ENCODE measurements around the gene C2orf15. TPM values are rescaled to one million over a fixed set of nuclear protein-coding genes. Genes with fewer than 3 reads are reported as not detected.
A peak's percentile ranks its signal among the peaks of the same experiment; 100 is the strongest.

C2orf15 gene
- total and polyA plus RNA-seq, 9 of the 15 experiments (the other 6 are each of a cell fraction or from before 2014, with no cell fraction given): 0.04 to 0.27 (median 0.15) TPM; not detected in 1

DNA sequence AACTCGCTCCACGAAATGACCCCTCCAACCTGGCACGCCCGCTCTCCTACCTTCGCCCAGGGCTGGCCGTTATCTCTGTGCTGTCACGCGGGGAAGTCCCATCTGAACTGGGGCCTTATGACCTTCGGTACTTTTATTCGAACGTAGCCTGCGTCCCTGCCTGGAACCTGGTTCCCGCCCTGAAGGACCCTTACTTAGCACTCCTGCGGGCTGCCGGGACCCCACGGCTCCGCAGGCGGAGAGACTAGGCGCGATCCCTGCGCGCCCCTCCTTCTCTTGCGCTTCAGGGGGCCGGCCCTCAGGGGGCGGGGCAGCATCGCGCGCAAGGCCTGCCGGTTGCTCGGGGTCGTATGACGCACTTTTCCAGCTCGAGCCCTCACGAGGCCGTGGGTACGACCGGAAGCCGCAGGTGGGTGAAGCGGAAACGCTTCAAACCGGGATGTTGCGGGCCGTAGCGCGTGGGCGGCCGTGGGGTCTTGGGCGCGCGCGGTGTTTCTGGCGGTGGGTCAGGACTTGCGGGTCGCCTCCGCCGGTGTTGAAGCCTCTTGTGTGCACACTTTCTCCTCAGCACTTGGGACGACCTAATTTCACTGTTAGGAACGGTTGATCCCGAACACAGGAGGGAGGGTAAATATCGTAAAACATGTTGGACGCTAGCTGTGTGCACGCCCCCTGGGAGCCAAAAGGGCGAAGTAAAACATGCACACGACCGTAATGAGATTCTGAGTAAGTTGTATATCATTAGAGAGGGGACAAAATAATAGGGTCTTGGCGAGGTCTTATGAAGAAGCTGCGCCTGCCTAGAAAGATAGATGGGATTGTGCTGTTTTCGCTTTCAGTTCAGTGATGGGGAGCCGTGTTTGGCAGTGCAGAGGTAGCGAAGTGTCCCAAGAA, 13.4 kb downstream of the C2orf15 start, which contains the start of the genes LIPT1 and TSGA10 (continued):
- peak; percentile 63 for TF ChIP-seq HNRNPLL (IDR thresholded peaks at IDR 0.05; ENCODE audit: low read depth, low read length, poor library complexity, severe bottlenecking)
- TF ChIP-seq NRF1 (conservative IDR thresholded peaks at IDR 0.05 in 1 of 2, IDR thresholded peaks at IDR 0.05 in 1 of 2): peak; percentile 82 to 86
- TF ChIP-seq RAD51 (IDR thresholded peaks at IDR 0.05; ENCODE audit: borderline replicate concordance, low read depth): peak; percentile 6; the same call in 1 of the 2 replicates
- peak; percentile 73 to 88; a peak in 2 of 4 replicates for TF ChIP-seq MAZ (CRISPR knock-in tag; conservative IDR thresholded peaks at IDR 0.05 in 1 of 2, IDR thresholded peaks at IDR 0.05 in 1 of 2)
- TF ChIP-seq CGGBP1 (CRISPR knock-in tag; IDR thresholded peaks at IDR 0.05): no peak
- TF ChIP-seq ZKSCAN3 (CRISPR knock-in tag; IDR thresholded peaks at IDR 0.05): no peak
- TF ChIP-seq, protein P1, sequence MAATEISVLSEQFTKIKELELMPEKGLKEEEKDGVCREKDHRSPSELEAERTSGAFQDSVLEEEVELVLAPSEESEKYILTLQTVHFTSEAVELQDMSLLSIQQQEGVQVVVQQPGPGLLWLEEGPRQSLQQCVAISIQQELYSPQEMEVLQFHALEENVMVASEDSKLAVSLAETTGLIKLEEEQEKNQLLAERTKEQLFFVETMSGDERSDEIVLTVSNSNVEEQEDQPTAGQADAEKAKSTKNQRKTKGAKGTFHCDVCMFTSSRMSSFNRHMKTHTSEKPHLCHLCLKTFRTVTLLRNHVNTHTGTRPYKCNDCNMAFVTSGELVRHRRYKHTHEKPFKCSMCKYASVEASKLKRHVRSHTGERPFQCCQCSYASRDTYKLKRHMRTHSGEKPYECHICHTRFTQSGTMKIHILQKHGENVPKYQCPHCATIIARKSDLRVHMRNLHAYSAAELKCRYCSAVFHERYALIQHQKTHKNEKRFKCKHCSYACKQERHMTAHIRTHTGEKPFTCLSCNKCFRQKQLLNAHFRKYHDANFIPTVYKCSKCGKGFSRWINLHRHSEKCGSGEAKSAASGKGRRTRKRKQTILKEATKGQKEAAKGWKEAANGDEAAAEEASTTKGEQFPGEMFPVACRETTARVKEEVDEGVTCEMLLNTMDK (IDR thresholded peaks at IDR 0.05; ENCODE audit: borderline replicate concordance, insufficient read depth, low read depth, low read length, poor library complexity, severe bottlenecking): peak; percentile 20
- TF ChIP-seq TRIM24 (IDR thresholded peaks at IDR 0.05): 0 out of 4 replicates have a peak, but pooled peaks of 1 of the 2 experiments have one; percentile 36
- TF ChIP-seq CBX1 (IDR thresholded peaks at IDR 0.05; ENCODE audit: low read depth): peak; percentile 70; the same call in 1 of the 2 replicates
- no peak for TF ChIP-seq ZNF41 (CRISPR knock-in tag; conservative IDR thresholded peaks at IDR 0.05)
- TF ChIP-seq TAF1 (IDR thresholded peaks at IDR 0.05; ENCODE audit: control insufficient read depth, extremely low read depth, insufficient read depth, low read length, severe bottlenecking): peak; percentile 59
- TF ChIP-seq FOXP1 (CRISPR knock-in tag; IDR thresholded peaks at IDR 0.05): peak; percentile 63; the same call in 1 of the 2 replicates
- TF ChIP-seq POLR2B (IDR thresholded peaks at IDR 0.05; ENCODE audit: low read depth, partially characterized antibody): peak; percentile 86
- 0 out of 2 replicates have a peak, but pooled peaks have one; percentile 51 for TF ChIP-seq TOE1 (IDR thresholded peaks at IDR 0.05; ENCODE audit: borderline replicate concordance)
- no peak for TF ChIP-seq TOE1 (CRISPR knock-in tag; IDR thresholded peaks at IDR 0.05; ENCODE audit: borderline replicate concordance, low read depth)
- peak; percentile 67; the same call in 1 of the 2 replicates for TF ChIP-seq NR2C2 (CRISPR knock-in tag; IDR thresholded peaks at IDR 0.05)
- peak; percentile 91 for TF ChIP-seq NR2C2 (tag; IDR thresholded peaks at IDR 0.05)
- TF ChIP-seq, protein P2, sequence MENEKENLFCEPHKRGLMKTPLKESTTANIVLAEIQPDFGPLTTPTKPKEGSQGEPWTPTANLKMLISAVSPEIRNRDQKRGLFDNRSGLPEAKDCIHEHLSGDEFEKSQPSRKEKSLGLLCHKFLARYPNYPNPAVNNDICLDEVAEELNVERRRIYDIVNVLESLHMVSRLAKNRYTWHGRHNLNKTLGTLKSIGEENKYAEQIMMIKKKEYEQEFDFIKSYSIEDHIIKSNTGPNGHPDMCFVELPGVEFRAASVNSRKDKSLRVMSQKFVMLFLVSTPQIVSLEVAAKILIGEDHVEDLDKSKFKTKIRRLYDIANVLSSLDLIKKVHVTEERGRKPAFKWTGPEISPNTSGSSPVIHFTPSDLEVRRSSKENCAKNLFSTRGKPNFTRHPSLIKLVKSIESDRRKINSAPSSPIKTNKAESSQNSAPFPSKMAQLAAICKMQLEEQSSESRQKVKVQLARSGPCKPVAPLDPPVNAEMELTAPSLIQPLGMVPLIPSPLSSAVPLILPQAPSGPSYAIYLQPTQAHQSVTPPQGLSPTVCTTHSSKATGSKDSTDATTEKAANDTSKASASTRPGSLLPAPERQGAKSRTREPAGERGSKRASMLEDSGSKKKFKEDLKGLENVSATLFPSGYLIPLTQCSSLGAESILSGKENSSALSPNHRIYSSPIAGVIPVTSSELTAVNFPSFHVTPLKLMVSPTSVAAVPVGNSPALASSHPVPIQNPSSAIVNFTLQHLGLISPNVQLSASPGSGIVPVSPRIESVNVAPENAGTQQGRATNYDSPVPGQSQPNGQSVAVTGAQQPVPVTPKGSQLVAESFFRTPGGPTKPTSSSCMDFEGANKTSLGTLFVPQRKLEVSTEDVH (IDR thresholded peaks at IDR 0.05; ENCODE audit: low read depth, partially characterized antibody): peak; percentile 69
- no peak for TF ChIP-seq MCM3 (IDR thresholded peaks at IDR 0.05)
